ENCODE results near the gene PLA2G2E. TPM values are rescaled to one million over a fixed set of nuclear protein-coding genes. Genes with fewer than 3 reads are reported as not detected.

The PLA2G2E gene
- total RNA-seq, 1 donor = not detected

- TF ChIP-seq, protein P1, sequence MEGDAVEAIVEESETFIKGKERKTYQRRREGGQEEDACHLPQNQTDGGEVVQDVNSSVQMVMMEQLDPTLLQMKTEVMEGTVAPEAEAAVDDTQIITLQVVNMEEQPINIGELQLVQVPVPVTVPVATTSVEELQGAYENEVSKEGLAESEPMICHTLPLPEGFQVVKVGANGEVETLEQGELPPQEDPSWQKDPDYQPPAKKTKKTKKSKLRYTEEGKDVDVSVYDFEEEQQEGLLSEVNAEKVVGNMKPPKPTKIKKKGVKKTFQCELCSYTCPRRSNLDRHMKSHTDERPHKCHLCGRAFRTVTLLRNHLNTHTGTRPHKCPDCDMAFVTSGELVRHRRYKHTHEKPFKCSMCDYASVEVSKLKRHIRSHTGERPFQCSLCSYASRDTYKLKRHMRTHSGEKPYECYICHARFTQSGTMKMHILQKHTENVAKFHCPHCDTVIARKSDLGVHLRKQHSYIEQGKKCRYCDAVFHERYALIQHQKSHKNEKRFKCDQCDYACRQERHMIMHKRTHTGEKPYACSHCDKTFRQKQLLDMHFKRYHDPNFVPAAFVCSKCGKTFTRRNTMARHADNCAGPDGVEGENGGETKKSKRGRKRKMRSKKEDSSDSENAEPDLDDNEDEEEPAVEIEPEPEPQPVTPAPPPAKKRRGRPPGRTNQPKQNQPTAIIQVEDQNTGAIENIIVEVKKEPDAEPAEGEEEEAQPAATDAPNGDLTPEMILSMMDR (IDR thresholded peaks at IDR 0.05; ENCODE audit: insufficient read depth, low read depth, low read length) = no peak
- H3K4me3 ChIP-seq (ENCODE audit: low read depth, low read length) = no peak overlapping the region
- DNase-seq (ENCODE audit: low read depth) = no peak
Observed at GRCh38 chr1:19879661-19880060, 43.8 kb downstream of the PLA2G2E start.

DNA sequence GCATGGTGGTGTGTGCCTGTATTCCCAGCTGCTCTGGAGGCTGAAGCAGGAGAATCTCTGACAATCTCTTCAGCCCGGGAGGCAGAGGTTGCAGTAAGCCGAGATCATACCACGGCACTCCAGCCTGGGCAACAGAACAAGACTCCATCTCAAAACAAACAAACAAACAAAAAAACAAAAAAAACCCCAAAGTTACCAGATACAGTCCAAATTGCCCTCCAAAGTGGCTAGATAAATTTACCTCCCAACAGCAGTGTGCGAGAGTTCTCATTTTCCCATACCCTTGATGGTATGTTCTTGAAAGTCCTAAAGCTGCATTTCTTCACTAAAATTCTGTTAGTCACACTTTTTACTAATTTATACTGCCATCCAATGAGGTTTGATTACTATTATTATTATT is 44.2 kb downstream of the PLA2G2E start:
- no peak overlapping the region for H3K4me3 ChIP-seq (ENCODE audit: low read depth, low read length)
- no peak for DNase-seq (ENCODE audit: low read depth)
- TF ChIP-seq, protein P1 (IDR thresholded peaks at IDR 0.05; ENCODE audit: insufficient read depth, low read depth, low read length) = no peak

GRCh38 chr1:19878637-19878985 is 44.8 kb downstream of the PLA2G2E start:
- TF ChIP-seq, protein P1 (IDR thresholded peaks at IDR 0.05; ENCODE audit: insufficient read depth, low read depth, low read length) = no peak
- H3K4me3 ChIP-seq (ENCODE audit: low read depth, low read length) = no peak overlapping the region
- no peak for DNase-seq (ENCODE audit: low read depth)

DNA sequence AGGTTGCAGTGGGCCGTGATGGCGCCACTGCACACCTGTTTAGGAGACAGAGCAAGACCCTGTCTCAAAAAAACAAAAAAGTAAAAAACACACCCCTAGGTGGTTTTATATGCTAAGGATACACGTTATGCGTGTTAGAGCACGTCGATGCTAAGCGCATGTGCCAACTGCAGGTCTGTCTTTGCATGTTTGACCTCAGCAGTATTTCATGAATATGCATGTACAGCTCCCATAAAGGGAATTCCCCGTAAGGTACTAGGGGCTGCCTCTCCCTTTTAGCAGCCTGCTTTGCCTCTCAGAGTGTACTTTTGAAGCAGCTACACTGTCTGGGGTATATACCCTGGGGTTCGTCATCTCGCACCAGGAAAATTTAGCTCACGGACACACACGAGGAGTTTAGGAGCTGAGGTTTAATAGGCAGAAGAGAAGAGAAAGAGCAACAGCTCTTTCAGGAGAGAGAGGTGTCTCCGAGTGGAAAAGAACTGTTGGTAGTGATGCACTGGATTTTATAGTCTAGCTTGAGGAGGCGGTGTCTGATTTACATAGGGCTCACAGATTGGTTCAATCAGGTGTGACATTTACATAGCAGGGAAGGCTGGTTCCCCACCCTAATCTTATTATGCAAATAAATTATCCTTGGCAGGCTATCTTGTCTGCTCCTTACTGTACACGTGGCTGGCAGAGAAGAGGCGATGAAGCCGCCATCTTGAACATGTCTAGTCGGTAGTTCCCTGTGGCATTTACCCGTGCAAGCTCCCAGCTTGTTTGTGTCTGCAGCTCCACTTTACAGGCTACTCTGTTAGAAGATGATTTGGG is 45.4 kb downstream of the PLA2G2E start:
- H3K4me3 ChIP-seq (ENCODE audit: low read depth, low read length) = no peak overlapping the region
- DNase-seq (ENCODE audit: low read depth) = peak; percentile 46
- TF ChIP-seq, protein P1 (IDR thresholded peaks at IDR 0.05; ENCODE audit: insufficient read depth, low read depth, low read length) = no peak

GRCh38 chr1:19877181-19877750 is 46.2 kb downstream of the PLA2G2E start:
- TF ChIP-seq, protein P1 (IDR thresholded peaks at IDR 0.05; ENCODE audit: insufficient read depth, low read depth, low read length) = no peak
- H3K4me3 ChIP-seq (ENCODE audit: low read depth, low read length) = no peak overlapping the region
- no peak for DNase-seq (ENCODE audit: low read depth)

DNA sequence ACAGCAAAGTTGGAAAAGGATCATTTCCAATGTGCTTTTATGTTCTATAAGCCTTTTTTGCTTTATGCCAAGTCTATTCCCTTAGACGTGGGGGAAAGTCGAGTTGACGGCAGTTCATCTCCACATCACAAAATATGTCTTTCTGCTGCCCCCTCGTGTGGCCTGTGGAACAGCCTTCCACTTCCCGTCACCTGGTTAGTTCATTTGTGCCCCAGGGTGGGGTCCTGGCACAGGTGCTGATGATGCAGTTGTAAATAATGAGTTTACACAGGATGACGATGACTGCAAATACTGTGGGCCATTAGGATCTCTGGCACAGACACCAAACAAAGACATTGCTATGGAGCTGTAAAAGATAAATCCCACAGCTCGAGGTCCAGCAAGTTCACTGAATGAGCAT is 51.2 kb downstream of the PLA2G2E start:
- no peak for DNase-seq (ENCODE audit: low read depth)
- TF ChIP-seq, protein P1 (IDR thresholded peaks at IDR 0.05; ENCODE audit: insufficient read depth, low read depth, low read length) = peak; percentile 38
- H3K4me3 ChIP-seq (ENCODE audit: low read depth, low read length) = no peak overlapping the region

Other genes with a start within 250 kb of the PLA2G2E start
- gene TMCO4, start 123.7 kb downstream of the PLA2G2E start, total RNA-seq = 20.7 and 20.9 TPM in 2 replicates
- not detected in 2 replicates for gene RNF186, start 108.3 kb downstream of the PLA2G2E start, total RNA-seq
- 3.5 and 13.4 TPM in 2 replicates for gene OTUD3, start 41.2 kb downstream of the PLA2G2E start, total RNA-seq
- gene PLA2G2A, start 56.0 kb upstream of the PLA2G2E start, total RNA-seq = not detected in 2 replicates
- 0.32 TPM in 1 of 2 replicates, not detected in the other for gene PLA2G5, start 146.6 kb upstream of the PLA2G2E start, total RNA-seq
- gene PLA2G2D, start 195.9 kb upstream of the PLA2G2E start, total RNA-seq = not detected in 2 replicates
- gene PLA2G2F, start 215.7 kb upstream of the PLA2G2E start, total RNA-seq = not detected in 2 replicates